Neural cell (in vitro differentiated cells): ENCODE data around the gene RALGPS2.
A peak's percentile ranks its signal among the peaks of the same experiment; 100 is the strongest.

ENCODE experiments used
- EP300 ChIP-seq: fragments of 450-650 bp; conservative IDR thresholded peaks from 2 replicates; pipeline ENCODE4 v1.6.1; 2014; ENCODE audit warnings: antibody characterized with exemption, mild to moderate bottlenecking, moderate library complexity; ENCODE audit not compliant: poor library complexity, severe bottlenecking
- EZH2 ChIP-seq: fragments of 200-600, 300-800 bp; shearing (Covaris generic), sonication (generic); IDR thresholded peaks from 2 replicates; pipeline ENCODE4 v1.6.1; 2014; ENCODE audit warnings: antibody characterized with exemption, low read length, borderline replicate concordance, mild to moderate bottlenecking; ENCODE audit not compliant: insufficient read depth, poor library complexity, severe bottlenecking
- POLR2AphosphoS5 ChIP-seq: IDR thresholded peaks from 2 replicates; pipeline ENCODE4 v1.6.1; 2012
- TF ChIP-seq, protein P1 (sequence below): fragments of 450-650 bp; IDR thresholded peaks from 2 replicates; pipeline ENCODE4 v1.5.1; 2014; ENCODE audit warnings: antibody characterized with exemption, mild to moderate bottlenecking, moderate library complexity; ENCODE audit not compliant: poor library complexity, severe bottlenecking
- TF ChIP-seq, protein P2 (sequence below): IDR thresholded peaks from 2 replicates; pipeline ENCODE4 v1.6.1; 2012; ENCODE audit warnings: borderline replicate concordance

DNA sequence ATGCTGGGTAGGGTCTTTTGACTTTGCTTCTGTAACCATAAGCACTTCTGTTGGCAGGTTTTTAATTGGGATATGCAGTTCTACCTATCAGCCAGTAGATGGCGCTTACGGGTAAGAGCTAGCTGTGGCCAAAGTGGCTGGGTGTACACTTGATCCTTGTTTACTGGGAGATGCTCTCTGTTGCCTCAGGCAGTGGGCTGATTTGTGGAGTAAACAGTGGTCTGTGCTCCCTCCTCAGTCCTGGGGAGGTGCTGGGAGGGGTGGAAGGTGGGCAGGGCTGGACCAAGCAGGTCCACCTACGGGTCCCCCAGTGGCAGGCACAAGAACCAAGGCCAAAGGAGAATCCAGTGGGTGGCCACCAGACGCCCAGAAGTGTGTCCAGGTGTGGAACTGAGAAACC is 43.4 kb downstream of the RALGPS2 start:
- TF ChIP-seq POLR2AphosphoS5 (no peak), EP300 (no peak), EZH2 (no peak)
- TF ChIP-seq, protein P1, sequence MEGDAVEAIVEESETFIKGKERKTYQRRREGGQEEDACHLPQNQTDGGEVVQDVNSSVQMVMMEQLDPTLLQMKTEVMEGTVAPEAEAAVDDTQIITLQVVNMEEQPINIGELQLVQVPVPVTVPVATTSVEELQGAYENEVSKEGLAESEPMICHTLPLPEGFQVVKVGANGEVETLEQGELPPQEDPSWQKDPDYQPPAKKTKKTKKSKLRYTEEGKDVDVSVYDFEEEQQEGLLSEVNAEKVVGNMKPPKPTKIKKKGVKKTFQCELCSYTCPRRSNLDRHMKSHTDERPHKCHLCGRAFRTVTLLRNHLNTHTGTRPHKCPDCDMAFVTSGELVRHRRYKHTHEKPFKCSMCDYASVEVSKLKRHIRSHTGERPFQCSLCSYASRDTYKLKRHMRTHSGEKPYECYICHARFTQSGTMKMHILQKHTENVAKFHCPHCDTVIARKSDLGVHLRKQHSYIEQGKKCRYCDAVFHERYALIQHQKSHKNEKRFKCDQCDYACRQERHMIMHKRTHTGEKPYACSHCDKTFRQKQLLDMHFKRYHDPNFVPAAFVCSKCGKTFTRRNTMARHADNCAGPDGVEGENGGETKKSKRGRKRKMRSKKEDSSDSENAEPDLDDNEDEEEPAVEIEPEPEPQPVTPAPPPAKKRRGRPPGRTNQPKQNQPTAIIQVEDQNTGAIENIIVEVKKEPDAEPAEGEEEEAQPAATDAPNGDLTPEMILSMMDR: peak; percentile 19
- TF ChIP-seq, protein P2, sequence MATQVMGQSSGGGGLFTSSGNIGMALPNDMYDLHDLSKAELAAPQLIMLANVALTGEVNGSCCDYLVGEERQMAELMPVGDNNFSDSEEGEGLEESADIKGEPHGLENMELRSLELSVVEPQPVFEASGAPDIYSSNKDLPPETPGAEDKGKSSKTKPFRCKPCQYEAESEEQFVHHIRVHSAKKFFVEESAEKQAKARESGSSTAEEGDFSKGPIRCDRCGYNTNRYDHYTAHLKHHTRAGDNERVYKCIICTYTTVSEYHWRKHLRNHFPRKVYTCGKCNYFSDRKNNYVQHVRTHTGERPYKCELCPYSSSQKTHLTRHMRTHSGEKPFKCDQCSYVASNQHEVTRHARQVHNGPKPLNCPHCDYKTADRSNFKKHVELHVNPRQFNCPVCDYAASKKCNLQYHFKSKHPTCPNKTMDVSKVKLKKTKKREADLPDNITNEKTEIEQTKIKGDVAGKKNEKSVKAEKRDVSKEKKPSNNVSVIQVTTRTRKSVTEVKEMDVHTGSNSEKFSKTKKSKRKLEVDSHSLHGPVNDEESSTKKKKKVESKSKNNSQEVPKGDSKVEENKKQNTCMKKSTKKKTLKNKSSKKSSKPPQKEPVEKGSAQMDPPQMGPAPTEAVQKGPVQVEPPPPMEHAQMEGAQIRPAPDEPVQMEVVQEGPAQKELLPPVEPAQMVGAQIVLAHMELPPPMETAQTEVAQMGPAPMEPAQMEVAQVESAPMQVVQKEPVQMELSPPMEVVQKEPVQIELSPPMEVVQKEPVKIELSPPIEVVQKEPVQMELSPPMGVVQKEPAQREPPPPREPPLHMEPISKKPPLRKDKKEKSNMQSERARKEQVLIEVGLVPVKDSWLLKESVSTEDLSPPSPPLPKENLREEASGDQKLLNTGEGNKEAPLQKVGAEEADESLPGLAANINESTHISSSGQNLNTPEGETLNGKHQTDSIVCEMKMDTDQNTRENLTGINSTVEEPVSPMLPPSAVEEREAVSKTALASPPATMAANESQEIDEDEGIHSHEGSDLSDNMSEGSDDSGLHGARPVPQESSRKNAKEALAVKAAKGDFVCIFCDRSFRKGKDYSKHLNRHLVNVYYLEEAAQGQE: no peak
